PFSK-1 (cell line): ENCODE results near the gene ITSN2.

Experiments
- FOXP2 ChIP-seq: optimal IDR thresholded peaks from 2 replicates; pipeline ENCODE3; 2011; ENCODE audit warnings: borderline replicate concordance, control low read depth, inconsistent platforms; ENCODE audit not compliant: insufficient read depth; ENCODE audit errors: extremely low read length, extremely low read depth
- POLR2AphosphoS5 ChIP-seq: IDR thresholded peaks from 2 replicates; pipeline ENCODE4 v1.6.1; 2012; ENCODE audit warnings: low read depth, mild to moderate bottlenecking, control low read depth, low read length, moderate library complexity
- SIN3A ChIP-seq: IDR thresholded peaks from 2 replicates; pipeline ENCODE4 v1.6.1; 2012; ENCODE audit warnings: mild to moderate bottlenecking, low read length, moderate library complexity, borderline replicate concordance; ENCODE audit not compliant: insufficient read depth
- TAF1 ChIP-seq: IDR thresholded peaks from 2 replicates; pipeline ENCODE4 v1.6.1; 2012; ENCODE audit warnings: low read length, control low read depth, borderline replicate concordance; ENCODE audit not compliant: insufficient read depth
- TF ChIP-seq, protein P1 (sequence below), 2 experiments: IDR thresholded peaks; 2 replicates each; pipeline versions ENCODE4 v1.6.1 to v1.8.0; 2011 to 2012; ENCODE audit warnings: low read depth in 2 of 2, low read length in 2 of 2, control low read depth in 1 of 2, inconsistent platforms in 1 of 2, mild to moderate bottlenecking in 1 of 2, moderate library complexity in 1 of 2; ENCODE audit not compliant: insufficient read depth in 1 of 2

Gene ITSN2

GRCh38 chr2:24272907-24273306 is 87.4 kb downstream of the ITSN2 start:
- TF ChIP-seq, protein P1, sequence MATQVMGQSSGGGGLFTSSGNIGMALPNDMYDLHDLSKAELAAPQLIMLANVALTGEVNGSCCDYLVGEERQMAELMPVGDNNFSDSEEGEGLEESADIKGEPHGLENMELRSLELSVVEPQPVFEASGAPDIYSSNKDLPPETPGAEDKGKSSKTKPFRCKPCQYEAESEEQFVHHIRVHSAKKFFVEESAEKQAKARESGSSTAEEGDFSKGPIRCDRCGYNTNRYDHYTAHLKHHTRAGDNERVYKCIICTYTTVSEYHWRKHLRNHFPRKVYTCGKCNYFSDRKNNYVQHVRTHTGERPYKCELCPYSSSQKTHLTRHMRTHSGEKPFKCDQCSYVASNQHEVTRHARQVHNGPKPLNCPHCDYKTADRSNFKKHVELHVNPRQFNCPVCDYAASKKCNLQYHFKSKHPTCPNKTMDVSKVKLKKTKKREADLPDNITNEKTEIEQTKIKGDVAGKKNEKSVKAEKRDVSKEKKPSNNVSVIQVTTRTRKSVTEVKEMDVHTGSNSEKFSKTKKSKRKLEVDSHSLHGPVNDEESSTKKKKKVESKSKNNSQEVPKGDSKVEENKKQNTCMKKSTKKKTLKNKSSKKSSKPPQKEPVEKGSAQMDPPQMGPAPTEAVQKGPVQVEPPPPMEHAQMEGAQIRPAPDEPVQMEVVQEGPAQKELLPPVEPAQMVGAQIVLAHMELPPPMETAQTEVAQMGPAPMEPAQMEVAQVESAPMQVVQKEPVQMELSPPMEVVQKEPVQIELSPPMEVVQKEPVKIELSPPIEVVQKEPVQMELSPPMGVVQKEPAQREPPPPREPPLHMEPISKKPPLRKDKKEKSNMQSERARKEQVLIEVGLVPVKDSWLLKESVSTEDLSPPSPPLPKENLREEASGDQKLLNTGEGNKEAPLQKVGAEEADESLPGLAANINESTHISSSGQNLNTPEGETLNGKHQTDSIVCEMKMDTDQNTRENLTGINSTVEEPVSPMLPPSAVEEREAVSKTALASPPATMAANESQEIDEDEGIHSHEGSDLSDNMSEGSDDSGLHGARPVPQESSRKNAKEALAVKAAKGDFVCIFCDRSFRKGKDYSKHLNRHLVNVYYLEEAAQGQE (IDR thresholded peaks at IDR 0.05; ENCODE audit: insufficient read depth in 1 of 2, low read depth in 2 of 2, low read length in 2 of 2), result no peak
- TF ChIP-seq TAF1 (no peak), FOXP2 (no peak), SIN3A (no peak), POLR2AphosphoS5 (no peak)

DNA sequence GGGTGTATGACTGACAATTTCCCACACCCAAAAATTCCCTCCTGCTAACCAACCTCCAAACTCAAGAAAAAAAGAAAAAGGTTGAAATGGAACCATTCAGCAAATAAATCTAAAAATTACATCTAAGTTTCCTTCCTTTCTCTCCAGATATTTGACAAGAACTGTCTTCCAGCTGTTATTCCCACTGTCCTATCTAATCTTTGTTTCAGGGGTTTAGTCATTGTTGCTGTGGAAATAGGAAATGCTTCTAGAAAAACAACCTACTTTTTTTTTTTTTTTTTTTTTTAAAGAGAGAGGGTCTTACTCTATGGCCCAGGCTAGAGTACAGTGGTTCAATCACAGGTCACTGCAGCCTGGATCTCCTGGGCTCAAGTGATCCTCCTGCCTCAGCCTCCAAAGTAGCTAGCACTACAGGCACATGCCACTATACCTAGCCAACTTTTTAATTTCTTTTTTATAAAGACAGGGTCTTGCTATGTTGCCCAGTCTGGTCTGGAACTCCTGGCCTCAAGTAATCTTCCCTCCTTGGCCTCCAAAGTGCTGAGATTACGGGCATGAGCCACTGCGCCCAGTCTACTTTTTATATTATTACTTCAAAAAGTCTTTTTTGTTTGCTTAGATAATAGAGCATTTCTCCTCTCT is 88.1 kb downstream of the ITSN2 start:
- TF ChIP-seq, protein P1 (IDR thresholded peaks at IDR 0.05; ENCODE audit: insufficient read depth in 1 of 2, low read depth in 2 of 2, low read length in 2 of 2), result no peak
- TF ChIP-seq POLR2AphosphoS5 (no peak), TAF1 (no peak), FOXP2 (no peak), SIN3A (no peak)

GRCh38 chr2:24269265-24269664 is 91.1 kb downstream of the ITSN2 start:
- TF ChIP-seq, protein P1 (IDR thresholded peaks at IDR 0.05; ENCODE audit: insufficient read depth in 1 of 2, low read depth in 2 of 2, low read length in 2 of 2), result no peak
- TF ChIP-seq TAF1 (no peak), FOXP2 (no peak), POLR2AphosphoS5 (no peak), SIN3A (no peak)

DNA sequence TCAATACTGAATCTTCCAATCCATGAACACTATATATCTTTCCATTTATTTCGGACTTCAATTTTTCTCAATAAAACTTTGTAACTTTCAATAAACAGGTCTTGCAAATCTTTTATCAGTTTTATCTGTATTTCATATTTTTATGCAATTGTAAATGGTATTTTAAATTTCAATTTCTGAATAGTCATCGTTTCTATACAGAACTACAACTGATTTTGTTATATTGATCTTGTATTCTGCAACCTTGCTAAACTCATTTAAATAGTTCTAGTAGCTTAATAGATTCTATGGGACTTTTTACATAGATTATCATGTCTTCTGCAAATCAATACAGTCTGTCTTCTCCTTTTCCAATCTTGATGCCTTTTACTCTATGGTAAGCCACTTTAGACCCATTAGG is 95.1 kb downstream of the ITSN2 start:
- TF ChIP-seq, protein P1 (IDR thresholded peaks at IDR 0.05; ENCODE audit: insufficient read depth in 1 of 2, low read depth in 2 of 2, low read length in 2 of 2), result no peak
- TF ChIP-seq POLR2AphosphoS5 (no peak), SIN3A (no peak), TAF1 (no peak), FOXP2 (no peak)

GRCh38 chr2:24262421-24262970 is 97.8 kb downstream of the ITSN2 start:
- TF ChIP-seq TAF1, result no peak
- TF ChIP-seq, protein P1 (IDR thresholded peaks at IDR 0.05; ENCODE audit: insufficient read depth in 1 of 2, low read depth in 2 of 2, low read length in 2 of 2), result no peak
- no peak for TF ChIP-seq FOXP2
- no peak for TF ChIP-seq POLR2AphosphoS5
- TF ChIP-seq SIN3A, result no peak
